GM19043 (cell line): ENCODE data around the gene BANP.
"Not testable (repeated sequence)": the region's sequence is repeated elsewhere in the genome, so short reads cannot be mapped to it uniquely, and the experiment has no call there.

ENCODE experiments used
- ATAC-seq: cut with Tn5 transposase; IDR thresholded peaks from one replicate; pipeline ENCODE4 v1.9.1; 2021; ENCODE audit warnings: low read depth; ENCODE audit not compliant: unreplicated experiment

Gene BANP

DNA sequence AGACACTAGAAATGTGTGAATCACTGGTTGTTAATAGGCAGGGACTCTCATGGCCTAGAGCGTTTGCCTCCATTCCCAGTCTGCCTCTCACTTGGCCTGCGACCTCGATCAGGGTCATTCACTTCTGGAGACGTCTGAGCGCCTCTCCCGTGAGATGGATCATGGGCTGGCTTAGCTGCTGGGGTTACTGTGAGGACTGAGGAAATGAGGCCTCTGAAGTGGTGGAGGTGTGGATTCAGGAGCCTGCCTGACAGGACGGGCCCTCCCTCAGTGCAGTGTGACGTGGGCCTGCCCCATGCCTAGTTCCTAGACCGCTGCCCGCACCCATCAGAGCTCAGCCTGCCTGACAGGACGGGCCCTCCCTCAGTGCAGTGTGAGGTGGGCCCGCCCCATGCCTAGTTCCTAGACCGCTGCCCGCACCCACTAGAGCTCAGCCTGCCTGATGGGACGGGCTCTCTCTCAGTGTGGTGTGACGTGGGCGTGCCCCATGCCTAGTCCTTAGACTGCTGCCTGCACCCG lies 61.9 kb downstream of the BANP start:
- ATAC-seq, result no peak

DNA sequence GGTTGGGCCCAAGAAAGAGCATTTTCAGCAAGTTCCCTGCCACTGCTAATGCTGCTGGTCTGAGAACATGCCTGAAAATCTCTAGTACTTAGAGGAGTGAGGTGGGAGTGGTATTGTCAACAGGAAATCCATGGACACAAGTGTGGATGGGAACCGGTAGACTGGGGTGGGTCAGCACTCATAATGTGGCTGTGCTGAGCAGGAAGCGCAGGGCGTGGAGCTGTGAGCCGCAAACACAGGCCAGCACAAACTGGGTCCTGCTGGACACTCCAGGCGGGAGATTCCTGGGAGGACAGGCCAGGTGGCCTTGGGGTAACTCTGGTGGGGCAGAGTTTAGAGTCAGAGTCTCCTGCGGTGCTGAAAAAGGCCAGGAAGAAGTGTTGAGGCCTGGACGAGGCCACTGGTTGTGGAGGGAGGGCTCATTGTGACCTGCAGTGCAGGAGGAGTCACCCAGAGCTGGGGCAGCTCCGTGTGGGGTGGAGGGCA lies 62.6 kb downstream of the BANP start:
- no peak for ATAC-seq

DNA sequence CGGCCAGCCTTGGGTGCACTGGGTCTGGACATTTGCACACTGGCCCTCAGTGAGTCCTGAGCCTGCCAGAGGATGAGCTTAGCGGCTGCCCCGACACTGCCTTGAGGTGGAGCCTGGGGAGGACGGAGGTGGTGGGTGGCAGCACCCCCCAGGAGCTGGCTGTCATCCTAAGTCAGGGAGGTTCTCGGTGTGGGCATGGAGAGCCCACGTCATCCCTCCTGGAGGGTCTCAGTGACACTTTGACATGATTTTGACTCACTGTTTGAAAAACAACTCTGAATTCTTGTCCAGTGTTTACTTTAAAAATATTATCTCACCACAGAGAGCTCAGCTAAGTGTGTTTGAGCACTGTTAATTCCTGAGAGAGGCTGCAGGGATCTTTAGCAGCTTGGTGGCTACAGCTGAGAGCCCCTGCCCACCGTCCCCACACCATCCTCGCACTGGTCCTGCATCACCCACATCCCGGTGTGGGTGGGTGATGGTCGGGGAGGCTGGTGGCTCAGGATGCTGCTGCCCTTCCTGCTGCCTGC lies 63.1 kb downstream of the BANP start:
- no peak for ATAC-seq

DNA sequence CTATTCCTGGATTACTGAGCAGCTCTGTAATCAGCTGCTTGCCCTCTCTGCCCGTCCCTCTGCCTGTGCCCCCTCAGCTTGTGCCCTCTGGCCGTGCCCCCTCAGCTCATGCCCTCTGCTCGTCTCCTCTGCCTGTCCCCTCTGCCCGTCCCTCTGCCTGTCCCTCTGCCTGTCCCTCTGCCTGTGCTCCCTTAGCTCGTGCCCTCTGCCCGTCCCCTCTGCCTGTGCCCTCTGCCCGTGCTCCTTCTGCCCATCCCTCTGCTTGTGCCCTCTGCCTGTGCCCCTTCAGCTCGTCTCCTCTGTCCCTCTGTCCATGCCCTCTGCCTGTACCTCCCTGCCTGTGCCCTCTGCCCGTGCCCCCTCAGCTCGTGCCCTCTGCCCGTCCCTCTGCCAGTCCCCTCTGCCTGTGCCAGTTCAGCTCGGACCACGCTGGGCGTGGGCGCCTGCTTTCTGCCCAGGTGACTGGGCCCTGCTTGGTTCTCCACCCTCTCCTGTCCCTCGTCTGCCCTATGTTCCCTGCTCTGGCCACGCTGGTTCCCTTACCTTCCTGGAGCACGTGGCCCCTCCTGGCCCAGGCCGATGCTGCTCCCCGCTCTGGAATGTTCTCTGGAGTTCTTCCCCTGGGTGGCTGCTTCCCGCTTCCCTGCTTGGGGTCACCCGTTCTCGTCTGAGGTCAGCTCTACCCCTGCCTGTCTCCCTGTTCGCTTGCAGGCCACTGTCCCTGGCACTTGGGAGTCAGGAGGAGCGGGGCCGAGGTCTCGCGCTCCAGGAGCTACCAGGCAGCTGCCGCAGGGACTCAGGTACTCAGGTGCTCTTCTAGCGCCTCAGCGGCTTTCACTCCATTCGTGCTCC lies 63.9 kb downstream of the BANP start:
- no peak for ATAC-seq

DNA sequence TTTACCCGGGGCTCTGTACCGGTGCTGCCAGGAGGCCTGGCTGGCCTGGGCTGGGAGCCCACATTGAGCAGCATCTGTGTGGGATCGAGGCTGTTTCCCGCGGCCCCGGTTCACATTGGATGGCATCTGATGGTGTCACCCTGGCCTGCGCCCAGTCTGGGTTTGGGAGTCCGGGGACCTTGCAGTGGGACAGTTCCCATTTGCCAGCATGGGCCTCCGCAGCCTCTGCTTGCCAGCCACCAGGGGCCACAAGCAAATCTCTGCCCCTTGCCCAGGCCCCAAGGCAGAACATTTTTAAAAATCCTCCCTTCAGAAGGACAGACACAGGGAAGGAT lies 64.5 kb downstream of the BANP start:
- no peak for ATAC-seq

DNA sequence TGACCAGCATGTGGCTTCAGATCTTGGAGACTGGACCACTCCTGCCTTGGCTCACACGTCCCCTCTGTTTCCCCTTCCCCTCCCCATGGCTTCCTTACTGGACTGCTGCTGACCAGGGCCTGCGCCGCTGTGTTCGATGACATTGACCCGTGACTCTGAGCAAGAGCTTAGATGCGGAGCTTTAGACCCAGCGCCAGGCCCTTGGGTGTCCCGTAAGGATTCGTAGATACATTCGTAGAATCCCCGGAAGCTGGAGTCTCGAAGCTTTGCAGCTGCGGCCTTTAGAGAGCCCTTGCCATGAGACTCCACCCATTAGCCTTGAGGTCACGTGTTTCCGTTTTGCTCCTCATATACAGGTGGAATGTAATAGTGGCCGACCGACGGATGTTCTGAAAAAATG lies 65.2 kb downstream of the BANP start:
- not testable (repeated sequence) for ATAC-seq

DNA sequence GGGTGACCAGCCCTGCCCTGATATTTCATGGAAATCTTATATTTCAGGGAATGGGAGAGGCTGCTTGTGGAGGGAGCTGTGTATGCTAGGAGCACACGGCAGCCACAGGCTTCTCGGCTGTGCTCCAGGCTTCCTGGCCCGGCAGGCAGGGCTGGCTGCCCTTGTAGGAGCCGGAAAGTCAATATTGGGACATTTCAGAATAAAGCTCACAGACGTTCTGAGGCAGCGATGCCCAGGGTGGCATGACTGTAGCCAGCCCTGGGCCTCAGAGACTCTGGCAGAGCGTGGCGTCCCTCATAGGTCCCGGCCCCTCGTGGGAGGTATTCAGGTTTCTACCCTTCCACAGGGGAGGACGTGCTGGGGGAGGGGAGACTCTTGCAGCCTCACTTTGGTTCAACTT lies 65.7 kb downstream of the BANP start:
- ATAC-seq, result no peak

DNA sequence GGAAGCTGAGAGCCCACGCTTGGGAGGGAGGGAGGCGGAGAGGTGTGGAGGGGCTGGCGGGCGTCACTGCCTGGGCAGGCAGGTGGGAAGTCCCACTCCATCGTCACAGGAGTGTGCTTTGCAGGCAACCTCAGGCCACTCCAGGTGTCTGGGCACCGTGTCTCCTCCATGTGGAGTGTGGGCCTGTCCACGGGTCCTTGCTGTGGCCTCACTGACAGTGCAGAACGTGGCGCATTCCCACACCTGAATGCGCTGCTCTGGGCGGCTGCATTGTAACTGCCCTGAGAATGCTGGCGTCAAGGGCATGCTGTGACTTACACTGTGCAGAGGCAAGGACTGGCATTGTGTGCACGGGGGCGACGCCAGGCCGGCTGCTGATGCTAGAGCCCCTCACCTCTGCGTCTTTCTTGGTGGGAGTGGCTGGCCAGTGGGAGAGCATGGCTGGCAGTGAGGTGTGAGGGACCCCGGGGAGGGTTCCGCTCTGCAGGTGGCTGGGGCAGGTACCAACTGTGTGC lies 66.4 kb downstream of the BANP start:
- ATAC-seq, result no peak

DNA sequence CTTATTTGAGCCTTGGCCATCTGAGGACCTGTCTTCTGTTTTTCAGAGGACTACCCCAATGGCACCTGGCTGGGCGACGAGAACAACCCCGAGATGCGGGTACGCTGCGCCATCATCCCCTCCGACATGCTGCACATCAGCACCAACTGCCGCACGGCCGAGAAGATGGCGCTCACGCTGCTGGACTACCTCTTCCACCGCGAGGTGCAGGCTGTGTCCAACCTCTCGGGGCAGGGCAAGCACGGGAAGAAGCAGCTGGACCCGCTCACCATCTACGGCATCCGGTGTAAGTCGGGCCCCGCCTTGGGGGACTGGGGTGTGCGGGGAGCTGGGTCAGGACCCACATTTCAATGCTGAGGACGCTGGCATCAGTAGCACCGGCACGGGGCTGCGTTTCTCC lies 67.1 kb downstream of the BANP start:
- ATAC-seq, result not testable (repeated sequence)

DNA sequence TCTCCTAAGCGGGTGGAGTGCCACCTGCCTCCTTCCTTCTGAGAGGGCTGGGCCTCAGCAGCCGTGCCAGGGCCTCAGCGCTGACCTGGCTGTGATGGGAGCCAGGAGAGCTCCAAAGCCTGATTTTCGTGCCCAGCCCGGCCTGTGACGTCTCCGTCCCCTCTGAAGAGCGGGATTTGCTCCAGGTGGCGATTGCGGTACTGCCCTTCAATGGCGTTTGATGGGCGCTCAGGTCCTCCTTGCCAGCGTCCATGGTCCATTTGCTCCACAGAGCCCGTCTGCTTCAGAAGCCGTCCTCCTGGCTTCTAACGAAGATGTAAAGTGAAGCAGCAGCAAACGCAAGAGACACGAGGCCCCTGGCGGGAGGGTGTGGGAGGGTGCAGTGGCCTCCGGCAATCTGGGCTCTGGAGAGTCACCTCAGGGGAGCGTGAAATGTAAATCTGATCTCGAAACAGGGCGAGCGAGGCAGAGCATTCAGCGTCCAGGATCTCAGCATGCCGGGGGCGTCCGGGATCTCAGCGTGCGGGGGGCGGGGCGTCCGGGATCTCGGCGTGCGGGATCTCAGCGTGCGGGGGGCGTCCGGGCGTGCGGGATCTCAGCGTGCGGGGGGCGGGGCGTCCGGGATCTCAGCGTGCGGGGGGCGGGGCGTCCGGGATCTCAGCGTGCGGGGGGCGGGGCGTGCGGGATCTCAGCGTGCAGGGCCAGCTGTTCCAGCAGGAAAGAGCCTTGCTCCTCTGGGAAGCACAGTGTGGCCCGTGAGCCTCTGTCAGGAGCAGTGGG lies 68.0 kb downstream of the BANP start:
- not testable (repeated sequence) for ATAC-seq

DNA sequence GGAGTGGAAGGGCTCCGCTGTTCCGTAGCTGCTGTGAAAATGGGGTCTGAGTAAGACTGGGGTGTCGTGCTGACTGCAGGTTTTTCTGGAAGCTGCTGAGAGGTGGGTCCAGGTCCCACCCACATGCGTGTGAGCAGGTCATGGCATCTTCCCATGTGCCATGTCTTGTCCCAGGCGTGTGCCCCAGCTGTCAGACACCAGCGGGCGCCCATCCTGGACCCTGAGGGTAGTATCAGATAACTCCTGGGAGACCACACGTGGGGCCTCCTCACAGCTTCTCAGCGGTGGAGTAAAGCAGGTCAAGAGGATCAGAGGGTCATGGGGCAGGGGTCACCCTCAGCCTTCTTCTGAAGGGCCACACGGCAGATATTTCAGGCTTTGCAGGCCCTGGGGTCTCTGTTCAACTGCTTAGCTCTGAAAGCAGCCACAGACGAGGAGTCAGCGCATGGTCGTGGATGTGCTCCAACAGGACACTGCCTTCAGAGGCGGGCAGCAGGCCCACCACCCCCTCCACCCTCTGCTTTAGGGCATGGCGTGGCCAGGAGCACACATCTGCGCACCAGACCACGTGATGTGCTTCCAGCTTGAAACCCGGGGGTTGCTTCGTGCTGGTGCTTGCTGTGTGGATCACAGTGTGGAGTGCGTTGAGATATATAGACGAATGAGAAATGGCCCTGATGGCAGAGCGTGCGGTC lies 68.7 kb downstream of the BANP start:
- ATAC-seq, result no peak

DNA sequence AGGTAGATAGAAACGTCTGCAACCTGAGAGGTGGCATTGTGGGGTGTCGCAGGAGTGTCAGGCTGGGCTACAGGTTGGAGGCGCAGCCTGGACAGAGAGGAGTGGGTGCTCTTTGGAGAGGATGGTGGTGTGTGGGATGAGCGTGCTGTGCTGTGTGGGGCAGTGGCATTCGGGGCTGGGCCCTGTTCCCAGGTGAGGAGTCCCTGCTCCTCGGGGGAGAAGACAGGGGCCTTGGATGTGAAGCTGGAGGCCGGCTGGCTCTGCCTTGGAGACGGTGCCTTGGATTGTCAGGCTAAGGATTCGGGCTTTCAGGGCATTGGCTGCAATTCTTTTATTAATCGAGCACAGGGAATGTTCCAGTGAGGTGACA lies 69.3 kb downstream of the BANP start:
- ATAC-seq, result no peak

DNA sequence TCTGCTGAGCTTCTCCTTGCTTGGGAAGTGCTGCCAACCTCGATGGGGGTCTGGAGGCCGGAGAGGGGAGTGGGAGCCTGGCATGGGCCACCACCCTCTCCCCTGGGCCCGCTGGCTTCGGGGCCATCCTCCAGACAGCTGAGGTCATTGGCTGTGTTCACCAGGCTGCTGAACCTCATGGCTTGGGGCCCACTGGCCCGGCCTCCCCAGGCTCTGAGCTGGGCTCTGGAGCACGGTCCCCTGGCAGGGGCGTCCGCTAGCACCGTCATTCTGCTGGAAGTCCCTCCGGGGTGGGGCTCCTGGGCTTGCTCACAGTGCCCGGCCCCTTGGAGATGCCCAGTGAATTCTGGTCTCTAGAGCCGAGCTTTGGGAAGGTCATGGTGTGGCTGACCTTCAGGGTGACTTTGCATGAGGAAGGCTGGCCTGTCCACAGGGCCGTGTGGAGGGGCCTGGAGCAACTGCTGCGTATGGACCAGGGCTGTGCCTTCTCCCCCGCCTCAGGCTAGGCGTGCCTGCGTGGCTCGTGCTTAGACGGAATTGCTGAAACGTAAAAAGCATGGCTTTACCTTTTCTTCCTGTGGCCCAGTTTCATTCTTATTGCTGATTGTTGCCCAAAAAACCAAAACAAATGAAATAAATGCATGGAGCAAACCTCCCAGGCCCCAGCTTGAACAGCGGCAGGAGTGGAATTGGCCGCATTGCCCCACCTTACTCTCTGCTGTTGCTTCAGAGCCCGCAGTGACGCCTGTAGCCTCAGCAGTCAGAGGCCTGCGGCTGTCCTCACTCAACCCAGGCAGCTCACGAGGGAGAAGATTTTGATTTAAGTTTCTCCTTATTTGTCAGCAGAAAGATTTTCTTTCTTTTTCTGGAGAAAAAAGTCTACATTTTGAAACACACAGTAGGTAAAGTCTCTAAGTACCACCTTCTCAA lies 70.1 kb downstream of the BANP start:
- not testable (repeated sequence) for ATAC-seq

DNA sequence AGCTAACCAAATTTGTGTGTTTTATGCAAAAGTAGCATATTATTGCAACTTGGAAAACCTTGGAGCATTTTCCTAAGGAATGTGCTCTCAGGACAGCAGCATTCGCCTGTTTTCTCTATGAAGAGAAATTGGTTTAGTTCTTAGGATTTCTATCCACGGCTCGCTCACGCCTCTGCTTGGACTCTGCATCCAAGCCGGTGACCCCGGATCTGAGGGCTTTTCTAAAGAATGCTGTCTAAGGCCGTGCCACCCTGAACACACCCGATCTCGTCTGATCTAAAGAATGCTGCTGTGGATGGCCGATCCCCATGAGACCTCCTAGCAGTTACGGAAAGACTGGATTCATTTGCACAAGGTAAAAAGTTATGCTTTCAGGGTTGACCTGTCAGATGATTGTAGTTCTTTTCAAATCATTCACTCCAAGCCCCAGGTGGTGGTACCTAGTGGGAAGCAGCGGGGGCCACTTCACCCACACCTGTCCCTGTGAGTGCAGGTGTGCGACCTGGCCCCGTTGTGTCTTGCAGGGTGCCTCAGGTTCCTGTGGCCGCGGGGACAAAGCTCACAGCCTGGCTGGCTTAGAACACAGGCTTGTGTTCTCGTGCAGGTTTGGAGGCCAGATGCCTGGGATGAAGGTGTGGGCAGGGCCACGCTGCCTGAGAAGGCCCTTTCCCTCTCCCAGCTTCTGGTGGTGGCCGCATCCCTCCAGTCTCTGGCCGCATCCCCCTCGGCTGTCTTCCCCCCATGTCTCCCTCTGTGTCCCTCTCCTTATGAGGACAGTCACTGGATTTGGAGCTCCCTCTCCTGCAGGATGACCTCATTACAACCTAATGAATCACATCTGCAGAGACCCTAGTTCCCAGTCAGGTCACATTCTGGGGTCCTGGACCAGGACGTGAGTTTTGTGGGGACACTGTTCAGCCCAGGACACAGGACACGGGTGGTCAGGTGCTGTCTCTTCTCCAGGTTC lies 71.1 kb downstream of the BANP start:
- no peak for ATAC-seq

DNA sequence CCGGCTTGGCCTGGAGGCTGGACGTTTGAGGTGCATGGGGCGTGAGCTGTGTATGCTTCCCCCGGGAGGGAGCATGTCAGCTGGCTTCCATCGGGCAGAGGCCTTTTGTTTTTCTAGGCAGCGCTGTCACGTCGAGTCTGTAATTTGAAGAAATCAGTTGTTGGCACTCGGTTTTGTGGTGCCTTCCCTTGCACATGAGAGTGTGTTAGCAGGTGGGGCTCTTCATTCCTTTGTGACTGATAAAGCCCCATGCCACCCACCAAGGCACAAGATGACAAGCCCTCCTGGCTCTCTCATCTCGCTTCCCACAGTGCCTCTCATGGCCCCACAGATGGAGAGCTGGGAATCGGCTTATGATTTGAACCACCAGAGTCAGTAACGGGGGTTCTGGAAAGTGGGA lies 72.1 kb downstream of the BANP start:
- no peak for ATAC-seq

DNA sequence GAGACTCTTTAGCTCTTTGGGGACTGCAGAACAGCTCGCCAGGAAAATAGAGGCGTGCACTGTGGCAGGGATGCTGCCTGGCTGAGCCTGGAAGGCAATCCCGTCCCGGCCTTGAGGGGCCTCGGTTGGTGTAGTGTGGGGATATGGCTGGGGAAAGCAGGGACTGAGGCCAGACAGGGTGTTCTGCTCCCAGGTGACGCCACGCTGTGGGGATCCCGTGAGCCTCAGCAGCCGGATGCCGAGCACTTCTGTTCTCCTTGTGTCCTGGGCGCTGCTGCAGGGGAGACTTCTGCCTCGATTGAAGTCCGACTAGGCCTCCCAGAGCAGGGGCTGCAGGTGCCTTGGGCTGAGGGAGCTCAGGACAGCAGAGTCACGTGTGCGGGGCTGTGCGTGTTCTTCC lies 72.6 kb downstream of the BANP start:
- no peak for ATAC-seq

DNA sequence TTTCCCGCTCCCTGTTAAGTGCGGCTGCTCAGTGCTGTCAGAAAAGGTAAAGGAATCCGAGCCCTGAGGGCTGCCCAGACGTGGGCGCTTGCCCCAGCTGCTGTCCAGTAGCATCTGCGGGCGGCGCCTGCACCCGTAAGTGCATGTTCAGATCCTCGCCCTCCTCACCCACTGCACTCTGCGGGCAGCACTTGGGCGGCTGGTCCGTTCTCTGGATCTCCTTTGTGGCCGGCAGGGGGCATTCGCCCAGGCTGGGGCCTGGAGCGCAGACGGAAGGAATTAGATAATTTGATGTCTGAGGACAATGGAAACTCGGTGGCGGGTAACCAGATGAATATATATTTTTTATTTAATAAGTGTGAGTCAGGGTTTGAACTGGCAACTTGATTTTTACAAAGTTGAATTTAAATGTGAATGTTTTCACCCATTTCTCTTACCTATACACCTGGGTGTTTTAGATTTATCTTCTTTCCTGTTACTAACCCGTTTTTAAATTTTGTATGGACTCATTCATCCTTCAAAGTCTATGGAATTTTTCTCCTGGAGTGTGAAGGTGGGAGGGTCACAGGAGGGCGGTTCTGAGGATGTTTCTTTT lies 73.4 kb downstream of the BANP start:
- not testable (repeated sequence) for ATAC-seq

DNA sequence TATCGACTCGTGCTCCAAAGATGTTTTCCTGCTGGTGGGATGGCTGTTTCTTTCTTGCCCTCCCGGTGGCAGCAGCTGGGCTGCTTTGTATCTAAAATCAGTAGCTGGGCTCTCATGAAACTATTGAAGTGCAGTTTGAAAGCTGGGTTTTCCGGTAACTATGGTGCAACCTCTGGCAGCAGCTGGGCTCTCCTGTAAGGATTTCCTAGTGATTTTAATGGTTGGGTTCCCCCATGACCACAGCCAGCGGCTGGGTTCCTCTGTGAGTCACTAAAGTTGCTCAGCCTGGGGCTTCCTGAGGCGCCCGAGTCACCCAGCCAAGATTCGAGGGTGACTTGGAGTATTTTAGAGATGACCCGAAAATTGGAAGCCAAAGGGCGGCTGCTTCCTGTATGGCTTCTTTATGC lies 73.9 kb downstream of the BANP start:
- not testable (repeated sequence) for ATAC-seq
